ENCODE data around the gene FCN1.

Gene FCN1

DNA sequence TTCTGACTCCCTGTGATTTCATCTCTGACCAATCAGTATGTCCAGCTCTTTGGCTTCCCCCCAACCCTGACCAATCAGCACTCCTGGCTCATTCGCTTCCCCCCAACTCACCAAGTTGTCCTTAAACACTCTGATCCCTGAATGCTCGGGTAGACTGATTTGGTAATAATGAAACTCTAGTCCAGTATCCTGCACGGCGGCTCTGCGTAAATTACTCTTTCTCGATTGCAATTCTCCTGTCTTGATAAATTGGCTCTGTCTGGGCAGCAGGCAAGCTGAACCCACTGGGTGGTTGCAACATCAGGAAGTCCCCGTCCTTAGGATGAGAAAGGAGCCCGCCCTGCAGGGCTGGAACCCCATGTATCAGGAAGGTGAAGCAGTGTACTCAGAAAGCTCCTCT lies 26.7 kb downstream of the FCN1 start:
- no peak for DNase-seq (ENCODE audit: low spot score)

DNA sequence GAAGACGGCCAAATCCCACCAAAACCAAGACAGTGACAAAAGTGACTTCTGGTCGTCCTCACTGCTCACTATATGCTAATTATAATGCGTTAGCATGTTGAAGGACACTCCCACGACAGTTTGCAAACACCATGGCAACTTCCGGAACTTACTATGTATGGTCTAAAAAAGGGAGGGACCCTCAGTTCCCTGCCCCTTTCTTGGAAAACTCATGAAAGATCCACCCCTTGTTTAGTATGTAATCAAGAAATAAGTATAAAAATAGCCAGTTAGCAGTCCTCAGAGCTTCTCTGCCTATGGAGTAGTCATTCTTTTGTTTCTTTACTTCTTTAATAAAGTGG lies 27.6 kb downstream of the FCN1 start:
- DNase-seq (ENCODE audit: low spot score): no peak

DNA sequence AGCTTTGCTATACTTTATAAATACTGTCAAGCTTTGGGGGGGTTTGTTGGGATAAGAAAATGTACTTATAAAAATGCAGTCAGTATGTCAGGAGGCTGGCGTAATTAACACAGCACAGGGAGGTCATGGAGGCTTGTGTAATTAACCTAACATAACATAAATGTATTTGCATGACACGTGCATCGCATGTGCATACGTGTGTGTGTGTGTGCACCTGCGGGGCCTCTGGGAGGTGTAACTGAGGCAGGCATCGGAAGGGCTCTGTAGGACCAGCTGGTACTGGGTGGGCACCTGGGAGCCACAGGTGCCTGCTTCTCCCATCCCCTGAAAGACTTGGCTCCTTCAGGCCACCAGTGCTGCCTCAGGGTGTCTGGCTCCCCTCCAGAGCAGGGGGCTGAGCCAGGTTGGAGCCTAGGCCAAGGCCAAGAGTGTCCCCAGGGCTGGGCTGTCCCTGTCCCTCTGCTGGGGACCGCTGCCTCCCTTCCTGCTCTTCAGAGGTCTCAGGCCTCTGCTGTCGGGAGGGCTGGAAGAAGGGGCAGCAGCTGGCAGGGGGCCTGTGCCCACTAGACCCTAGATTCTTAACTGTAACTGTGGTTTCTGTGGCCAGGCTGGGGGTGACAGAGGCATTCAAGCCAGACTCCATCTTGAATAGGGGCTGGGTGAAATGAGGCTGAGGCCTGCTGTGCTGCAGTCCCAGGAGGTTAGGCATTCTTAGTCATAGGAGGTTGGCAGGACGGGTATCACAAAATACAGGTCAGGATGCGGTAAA lies 28.1 kb downstream of the FCN1 start:
- DNase-seq (ENCODE audit: low spot score): no peak

DNA sequence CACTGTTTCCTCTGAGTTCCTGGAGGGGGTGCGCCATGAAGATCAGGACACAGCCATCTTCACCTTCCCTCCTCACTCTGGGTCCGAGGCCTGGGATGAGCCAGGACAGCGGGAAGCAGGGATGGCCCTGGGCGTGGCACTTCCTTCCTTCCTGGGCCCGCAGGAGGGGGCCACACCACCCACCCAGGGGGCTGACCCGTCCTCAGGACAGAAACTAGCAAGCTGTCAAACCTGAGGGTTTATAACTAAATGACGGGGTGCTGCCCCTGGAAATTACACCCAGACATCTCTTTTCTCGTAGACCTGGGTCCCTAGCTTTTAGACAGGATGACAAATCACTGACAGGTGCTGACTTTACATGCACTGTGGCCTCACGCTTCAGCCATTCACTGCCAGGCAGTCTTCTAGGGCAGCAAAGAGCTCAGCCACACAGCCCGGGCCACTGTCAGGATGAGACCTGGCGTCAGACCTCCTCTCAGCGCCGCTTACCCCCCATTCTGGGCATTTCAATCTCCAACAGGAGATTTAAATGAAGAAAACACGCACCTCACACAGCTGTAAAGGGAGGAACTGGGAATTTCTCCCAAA lies 29.0 kb downstream of the FCN1 start:
- DNase-seq (ENCODE audit: low spot score): no peak

DNA sequence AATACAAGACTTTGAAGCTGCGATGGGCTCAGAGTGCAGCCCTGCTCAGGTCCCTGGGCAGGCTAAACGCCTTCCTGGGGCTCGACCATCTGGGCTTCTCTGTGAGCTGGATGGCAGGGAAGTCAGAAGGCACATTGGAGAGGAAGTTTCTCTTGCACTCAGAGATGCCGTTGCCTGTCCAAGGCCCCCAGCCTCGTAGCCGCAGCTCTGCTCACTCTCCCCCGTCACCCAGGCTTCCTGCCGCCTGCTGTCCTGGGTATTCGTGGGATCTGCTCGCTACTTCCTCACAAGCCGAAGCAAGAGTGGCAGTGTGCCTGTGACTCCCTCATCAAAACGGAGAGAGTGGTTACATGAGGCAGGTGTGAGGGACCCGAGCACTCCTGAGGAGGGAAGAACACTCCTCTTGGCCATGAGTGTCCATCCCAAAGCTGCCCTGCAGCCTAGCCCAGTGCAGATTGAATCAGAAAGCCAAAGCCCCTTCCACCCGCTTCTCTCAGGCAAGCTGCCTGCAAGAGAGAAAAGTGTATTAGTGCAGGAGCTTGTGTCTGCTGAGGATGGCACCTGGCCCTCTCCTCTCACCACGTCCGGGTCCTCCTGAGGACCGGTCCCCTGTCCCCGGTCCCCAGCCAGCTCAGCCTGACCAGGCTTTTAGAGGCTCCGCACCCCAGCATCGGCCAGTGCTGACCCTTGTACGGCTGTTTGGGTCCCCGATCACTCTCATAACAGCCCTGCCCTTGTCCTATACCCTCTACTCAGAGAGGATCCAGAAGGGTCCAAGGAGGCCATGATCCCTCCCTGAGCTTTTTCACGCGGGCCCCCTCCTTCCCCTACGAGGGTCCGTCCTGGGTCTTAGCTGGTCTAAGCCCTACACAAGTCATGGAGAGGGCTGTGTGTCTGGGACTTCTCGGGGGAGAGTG lies 29.8 kb downstream of the FCN1 start:
- no peak for DNase-seq (ENCODE audit: low spot score)

DNA sequence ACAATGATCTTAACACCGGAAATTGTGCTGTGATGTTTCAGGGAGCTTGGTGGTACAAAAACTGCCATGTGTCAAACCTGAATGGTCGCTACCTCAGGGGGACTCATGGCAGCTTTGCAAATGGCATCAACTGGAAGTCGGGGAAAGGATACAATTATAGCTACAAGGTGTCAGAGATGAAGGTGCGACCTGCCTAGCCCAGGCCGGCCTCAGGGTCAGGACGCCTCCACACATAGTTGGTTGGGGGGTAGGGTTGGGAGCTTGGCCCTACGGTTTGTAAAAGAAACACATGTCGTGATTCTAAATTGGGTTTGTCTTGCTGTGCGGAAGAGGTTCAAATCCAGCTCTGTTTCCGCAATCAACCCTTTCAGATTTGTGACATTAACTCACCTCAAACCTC lies 30.5 kb downstream of the FCN1 start:
- DNase-seq (ENCODE audit: low spot score): no peak

DNA sequence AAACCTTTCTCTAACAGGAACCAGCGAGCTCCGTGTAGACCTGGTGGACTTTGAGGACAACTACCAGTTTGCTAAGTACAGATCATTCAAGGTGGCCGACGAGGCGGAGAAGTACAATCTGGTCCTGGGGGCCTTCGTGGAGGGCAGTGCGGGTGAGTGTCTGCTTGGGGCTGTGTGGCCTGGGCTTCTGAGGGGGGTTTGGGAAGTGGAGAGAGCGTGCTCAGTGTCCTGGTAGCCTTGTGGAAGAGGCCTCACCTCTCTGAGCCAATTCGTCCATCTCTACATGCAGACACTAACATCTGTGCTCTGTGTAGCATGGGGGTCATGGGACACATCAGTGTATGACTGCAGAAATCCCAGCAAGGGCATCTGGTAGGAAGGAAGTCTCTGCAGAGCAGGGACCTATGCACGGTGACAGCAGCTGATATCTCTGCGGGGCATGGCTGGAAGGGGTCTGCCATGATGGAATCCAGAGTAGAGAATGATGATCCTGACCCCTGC lies 31.2 kb downstream of the FCN1 start:
- DNase-seq (ENCODE audit: low spot score): no peak

DNA sequence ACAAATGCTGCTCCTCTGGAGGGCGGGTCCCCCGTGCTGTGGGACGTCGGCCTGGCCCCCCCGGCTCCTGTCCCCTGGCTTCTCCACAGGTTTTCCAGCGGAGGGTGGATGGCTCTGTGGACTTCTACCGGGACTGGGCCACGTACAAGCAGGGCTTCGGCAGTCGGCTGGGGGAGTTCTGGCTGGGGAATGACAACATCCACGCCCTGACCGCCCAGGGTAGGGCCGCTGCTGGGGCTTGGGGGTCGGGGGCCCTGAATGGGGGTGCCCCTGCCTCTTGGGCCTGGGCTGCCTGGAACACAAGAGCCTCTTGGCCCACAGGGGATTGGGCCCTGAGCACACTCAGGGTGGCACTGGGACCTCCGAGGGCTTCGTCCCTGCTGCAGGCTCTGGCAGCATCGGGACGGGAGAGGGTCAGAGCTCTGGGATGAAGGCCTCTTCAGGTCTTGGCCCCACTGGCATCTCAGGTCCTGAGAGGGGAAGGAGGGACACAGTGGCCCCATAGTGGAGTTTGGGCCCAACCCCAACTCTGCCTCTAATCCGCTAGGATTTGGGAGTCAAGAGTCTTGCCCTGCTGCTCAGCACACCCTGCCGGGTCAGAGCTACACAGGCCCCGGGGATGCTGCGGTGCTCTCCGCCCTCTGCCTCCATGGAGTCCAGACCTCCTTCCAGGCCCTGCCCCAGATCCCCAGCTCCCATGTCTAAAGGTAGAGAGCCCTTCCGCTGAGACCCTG lies 31.9 kb downstream of the FCN1 start:
- DNase-seq (ENCODE audit: low spot score): no peak

DNA sequence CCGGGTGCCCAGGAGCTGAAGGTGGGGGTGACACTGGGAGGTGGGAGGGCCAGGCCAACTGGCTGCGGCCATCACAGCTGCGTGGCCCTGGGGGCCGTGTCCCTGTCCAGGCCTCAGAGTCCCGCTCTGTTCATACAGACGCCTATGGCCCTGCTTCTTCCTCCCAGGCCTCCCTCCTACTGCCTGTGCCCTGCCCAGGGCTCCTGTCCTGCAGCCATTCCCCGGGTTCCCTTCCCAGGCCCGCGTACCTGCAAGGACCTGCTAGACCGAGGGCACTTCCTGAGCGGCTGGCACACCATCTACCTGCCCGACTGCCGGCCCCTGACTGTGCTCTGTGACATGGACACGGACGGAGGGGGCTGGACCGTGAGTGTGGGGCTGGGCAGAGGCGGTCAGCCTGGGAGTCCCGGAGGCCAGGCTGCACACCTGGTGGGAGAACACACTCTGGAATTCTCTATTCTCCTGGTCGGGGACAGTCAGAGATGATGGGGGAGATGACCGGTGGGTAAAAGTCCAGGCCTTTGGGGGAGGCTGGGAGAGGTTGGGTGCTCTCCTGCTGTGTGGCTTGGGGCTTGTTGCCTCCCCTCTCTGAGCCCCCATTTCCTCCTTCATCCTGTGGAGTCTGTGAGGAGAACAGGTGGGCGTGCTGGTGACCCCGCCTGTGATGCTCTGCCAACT lies 32.6 kb downstream of the FCN1 start:
- no peak for DNase-seq (ENCODE audit: low spot score)

DNA sequence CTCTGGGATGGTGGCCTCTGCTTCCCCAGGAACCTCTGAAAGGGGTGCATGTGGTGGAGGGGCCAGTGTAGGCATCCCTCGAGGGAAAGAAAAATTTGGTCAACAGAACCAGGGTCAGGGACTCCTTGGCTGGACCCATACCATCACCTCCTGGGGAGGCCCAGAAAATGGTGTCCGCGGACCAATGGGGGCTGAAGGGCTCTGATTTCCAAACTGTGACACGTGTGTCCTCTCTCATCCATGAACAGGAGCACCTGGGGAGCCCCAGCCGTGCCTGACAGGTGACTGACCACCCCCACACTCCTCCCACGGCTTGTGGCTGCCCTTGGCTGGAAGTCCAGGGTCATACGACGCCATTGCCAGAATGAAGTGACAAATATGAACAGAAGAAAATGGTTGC lies 33.2 kb downstream of the FCN1 start:
- no peak for DNase-seq (ENCODE audit: low spot score)

DNA sequence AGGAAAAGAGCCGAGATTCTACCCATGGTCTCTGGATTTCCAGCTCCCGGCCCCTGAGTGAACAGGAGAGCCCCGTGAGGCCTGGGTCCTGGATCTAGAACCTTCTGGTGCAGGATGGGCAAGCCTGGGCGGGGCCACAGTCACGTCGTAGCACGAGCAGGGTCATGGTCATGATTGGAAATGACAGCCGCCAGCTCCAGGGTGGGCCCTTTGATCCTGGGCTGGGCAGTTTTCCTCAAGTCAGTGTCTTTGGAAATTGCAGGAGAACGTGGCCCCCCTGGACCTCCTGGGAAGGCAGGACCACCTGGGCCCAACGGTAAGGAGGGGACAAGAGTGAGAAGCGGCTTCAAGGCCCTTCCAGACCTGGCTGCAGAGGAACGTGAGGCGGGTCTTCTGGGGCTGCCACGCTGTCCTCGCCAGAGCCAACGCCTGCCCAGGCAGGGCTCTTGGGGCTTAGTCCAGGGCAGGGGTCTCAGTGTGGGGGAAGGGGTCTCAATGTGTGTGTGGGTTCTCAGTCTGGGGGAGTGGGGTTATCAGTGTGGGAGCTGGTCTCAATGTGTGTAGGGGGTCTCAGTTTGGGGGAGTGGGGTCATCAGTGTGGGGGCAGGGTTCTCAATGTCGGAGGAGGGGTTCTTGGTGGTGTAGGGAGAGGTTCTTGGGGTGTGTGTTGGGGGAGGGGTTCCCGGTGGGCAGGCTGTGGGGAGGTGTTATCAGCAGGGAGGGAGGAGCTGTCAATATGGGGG lies 34.5 kb downstream of the FCN1 start:
- no peak for DNase-seq (ENCODE audit: low spot score)

DNA sequence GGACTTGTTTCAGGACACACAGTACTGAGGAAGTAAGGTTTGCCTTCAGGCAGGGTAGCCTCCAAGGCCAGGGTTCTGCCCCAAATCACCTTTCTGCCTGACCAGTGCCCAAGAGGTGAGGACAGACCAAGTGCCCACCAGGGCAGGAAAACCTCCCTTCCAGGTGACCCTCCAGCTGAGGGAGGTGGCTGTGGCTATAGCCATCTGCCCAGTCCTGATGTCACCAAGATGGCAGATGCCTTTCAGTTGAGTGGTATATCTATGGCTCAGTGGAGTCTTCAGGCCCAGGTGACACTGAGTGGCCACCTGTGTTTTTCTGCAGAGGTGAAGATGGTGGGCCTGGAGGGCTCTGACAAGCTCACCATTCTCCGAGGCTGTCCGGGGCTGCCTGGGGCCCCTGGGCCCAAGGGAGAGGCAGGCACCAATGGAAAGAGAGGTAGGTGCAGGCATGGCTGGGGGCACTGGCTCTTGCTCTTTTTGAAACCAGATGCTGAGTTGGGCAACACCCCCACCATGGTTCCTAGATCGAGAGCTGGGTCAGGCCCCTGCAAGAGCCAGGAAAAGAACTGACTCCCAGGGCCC lies 35.4 kb downstream of the FCN1 start:
- no peak for DNase-seq (ENCODE audit: low spot score)

DNA sequence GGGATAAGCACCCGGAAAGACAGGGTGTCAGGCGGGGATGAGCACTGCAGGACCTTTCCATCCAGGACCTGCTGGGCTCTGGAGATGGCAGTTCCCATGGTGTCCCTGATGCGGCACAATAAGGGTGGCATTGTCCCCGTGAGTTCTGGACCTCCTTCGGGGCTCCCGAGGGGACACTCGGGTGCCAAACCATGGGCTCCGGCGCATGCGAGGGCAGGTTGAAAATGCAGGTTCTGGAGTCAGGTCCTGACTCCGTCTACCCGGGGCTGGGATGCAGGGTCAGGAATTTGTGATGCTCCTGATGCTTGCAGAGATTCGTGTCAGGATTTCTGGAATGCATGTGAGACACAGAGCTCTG lies 36.4 kb downstream of the FCN1 start:
- no peak for DNase-seq (ENCODE audit: low spot score)

DNA sequence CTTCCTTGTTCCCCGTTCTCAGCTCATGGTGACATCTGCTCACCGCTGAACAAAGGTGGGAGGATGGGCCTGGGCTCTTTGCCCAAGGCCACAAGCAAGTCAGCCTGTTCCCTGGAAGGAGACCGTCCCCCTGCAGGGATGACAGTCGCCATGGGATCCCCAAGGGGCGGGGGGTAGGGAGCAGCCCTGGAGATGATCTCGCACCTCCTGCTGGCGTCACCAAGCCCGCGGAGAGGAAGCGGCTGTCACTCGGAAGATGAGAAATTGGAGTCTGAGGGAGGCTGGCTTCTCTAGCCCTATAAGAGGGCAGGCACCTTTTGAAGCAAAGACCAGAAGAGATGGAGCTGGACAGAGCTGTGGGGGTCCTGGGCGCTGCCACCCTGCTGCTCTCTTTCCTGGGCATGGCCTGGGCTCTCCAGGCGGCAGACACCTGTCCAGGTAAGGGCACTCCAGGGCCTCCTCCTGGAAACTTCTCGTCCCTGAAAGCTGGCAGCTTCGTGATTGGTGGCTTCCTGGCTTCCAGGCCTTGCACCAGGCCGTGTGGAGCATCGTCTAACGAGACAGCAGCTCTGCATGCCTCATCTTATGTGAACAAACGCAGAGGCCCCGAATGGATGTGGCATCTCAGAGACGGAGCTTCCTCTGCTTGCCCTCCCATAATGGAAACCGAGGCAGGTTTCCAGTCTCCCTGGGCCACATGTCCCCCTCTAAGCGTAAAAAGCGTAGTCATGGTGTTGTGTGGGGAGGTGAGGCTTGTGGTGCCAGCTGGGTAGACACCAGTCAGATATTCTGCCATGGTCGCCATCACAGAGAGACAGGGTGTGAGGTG lies 37.0 kb downstream of the FCN1 start, which contains the start of gene FCN2:
TSS of gene FCN2 (plus strand) at position 327 of the 829 bp plus-strand sequence. CDS start at position 339, 12 bp downstream.
- DNase-seq (ENCODE audit: low spot score): no peak

DNA sequence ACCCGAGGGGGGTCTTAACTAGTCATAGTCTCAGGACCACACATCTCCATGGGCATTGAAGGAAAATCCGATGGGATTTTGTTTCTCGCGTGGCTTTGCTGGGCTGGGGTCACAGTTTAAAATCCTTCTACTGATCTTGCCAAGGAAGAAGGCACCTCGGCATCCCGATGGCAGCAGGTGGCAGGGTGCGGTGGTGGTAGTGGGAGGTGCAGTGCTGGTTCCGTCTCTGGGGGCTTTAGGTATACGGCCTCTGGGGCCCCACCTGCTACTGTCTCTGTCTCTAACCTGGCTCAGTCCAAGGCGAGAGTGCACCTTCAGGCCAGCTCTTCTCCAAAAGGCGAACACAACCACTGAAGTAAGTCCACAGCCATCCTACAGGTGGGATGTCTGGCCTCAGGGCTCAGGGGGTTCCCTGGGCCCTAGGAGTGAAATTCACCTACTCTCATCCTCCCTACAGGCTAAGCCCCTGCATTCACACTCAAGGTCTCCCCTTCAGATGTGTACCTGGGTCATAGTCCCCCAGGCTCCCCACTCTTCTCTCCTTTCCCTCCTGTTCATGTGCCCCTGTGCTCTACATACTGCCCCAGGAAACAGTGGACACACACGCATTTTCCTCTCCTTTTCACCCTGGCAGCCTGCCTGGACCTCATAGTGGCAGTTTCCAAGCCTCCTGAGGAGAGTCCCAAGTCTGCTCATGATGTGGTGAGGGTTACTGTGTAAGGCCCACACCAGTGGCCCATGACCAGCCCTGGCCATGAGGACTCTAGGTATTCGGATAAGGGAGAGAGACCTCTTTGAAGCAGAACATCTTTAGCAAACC lies 37.8 kb downstream of the FCN1 start:
- DNase-seq (ENCODE audit: low spot score): no peak

DNA sequence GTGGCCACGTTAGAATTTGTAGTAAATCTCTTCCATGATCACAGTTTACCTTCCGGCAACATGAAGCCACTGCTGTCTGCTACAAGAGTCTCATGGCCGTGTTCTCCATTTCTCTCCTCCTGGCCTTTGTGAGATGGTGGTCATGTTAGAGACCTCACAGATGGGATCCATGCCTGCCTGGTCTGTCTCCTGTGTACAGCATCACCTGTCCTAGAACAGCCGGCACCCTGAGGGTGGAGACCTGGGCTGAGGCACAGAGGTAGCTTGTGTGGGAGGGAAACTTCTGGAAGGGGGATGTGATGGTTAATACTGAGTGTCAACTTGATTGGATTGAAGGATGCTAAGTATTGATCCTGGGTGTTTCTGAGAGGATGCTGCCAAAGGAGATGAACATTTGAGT lies 40.2 kb downstream of the FCN1 start:
- DNase-seq (ENCODE audit: low spot score): no peak

DNA sequence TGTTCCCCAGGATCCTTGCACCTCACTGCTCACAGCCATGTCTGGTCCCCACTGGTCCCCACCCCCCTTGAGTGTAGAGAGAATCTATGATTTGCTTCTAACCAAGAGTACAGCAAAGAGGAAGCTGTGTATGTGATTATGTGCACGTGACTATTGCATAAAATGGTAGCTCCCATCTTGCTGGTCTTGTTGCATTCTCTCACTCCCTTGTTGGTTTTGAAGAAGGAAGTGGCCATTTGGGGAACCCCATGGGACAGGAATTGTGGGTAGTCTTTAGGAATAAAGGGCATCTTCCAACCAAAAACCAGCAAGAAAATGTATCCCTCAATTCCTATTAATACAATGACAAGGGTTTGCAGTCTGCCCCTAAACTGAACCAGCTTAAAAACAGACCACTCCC lies 42.3 kb downstream of the FCN1 start:
- no peak for DNase-seq (ENCODE audit: low spot score)

DNA sequence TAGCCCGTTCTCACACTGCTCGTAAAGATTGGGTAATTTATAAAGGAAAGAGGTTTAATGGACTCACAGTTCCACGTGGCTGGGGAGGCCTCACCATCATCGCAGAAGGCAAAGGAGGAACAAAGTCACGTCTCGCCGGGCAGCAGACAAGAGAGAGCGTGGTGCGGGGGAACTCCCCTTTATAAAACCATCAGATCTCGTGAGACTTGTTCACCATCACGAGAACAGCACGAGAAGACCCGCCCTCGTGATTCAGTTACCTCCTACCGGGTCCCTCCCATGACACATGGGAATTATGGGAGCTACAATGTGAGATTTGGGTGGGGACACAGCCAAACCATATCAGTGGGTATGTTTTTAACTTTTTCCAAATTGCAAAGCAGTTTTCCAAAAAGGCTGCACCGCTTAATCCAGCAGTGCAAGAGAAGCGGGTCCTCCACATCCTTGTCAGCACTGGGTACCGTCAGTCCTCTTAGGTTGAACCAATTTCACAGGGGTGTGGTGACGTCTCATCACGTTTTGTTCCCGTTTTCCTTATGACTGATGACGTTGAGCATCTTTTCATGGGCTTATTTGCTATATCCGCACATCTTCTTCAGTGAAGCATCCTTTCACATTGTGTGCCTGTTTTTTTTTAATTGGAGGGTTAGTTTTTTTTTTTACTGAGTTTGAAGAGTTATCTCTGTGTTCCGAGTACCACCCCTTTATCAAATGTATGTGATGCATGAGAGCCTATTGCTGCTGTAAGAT lies 45.1 kb downstream of the FCN1 start:
- DNase-seq (ENCODE audit: low spot score): no peak

Measured in hematopoietic multipotent progenitor cell treated with erythropoietin and hydrocortisone succinate and interleukin-3 and kit ligand, for 15 days (in vitro differentiated cells).